SK-N-SH treated with all-trans-retinoic acid at 6 μM for 48 hours (cell line): ENCODE data around the gene SYNPO2.

Experiments used
- ATAC-seq: fragments of 200-7000 bp; cut with Tn5 transposase; 3 replicates; pipeline ENCODE4 v1.9.1; 2020; ENCODE audit warnings: mild to moderate bottlenecking, moderate library complexity
- ARNTL ChIP-seq: fragments of 450-650 bp; formaldehyde crosslinking; IDR thresholded peaks from 2 replicates; pipeline ENCODE4 v1.5.0; 2020; ENCODE audit warnings: low read depth, mild to moderate bottlenecking, moderate library complexity, borderline replicate concordance
- BACH2 ChIP-seq: fragments of 250-450 bp; sonication (Bioruptor Pico); IDR thresholded peaks from 2 replicates; pipeline ENCODE4 v1.9.0; 2021; ENCODE audit warnings: mild to moderate bottlenecking, borderline replicate concordance
- CSDC2 ChIP-seq: fragments of 250-450 bp; sonication (Bioruptor Pico); IDR thresholded peaks from 2 replicates; pipeline ENCODE4 v1.5.0; 2020; ENCODE audit warnings: mild to moderate bottlenecking, moderate library complexity
- ESRRG ChIP-seq: fragments of 250-450 bp; sonication (Bioruptor Pico); IDR thresholded peaks from 2 replicates; pipeline ENCODE4 v1.6.1; 2021; ENCODE audit warnings: mild to moderate bottlenecking
- GLIS3 ChIP-seq: fragments of 250-450 bp; sonication (Bioruptor Pico); IDR thresholded peaks from 2 replicates; pipeline ENCODE4 v1.5.0; 2020; ENCODE audit warnings: mild to moderate bottlenecking, moderate library complexity
- ISL1 ChIP-seq: fragments of 250-450 bp; sonication (Bioruptor Pico); IDR thresholded peaks from 2 replicates; pipeline ENCODE4 v2.1.2; 2022; ENCODE audit warnings: mild to moderate bottlenecking, moderate library complexity
- OSR1 ChIP-seq: fragments of 250-450 bp; sonication (Bioruptor Pico); IDR thresholded peaks from 2 replicates; pipeline ENCODE4 v1.8.0; 2022; ENCODE audit warnings: moderate library complexity, mild to moderate bottlenecking, inconsistent platforms
- PPARA ChIP-seq: fragments of 250-450 bp; sonication (Bioruptor Pico); IDR thresholded peaks from 2 replicates; pipeline ENCODE4 v1.5.0; 2020; ENCODE audit warnings: mild to moderate bottlenecking, borderline replicate concordance
- RARB ChIP-seq: fragments of 250-450 bp; sonication (Bioruptor Pico); IDR thresholded peaks from 2 replicates; pipeline ENCODE4 v1.8.0; 2021; ENCODE audit warnings: mild to moderate bottlenecking, moderate library complexity
- SNAI2 ChIP-seq: fragments of 250-450 bp; sonication (Bioruptor Pico); IDR thresholded peaks from 2 replicates; pipeline ENCODE4 v1.5.0; 2020; ENCODE audit warnings: mild to moderate bottlenecking, moderate library complexity
- TCF4 ChIP-seq: fragments of 250-450 bp; sonication (Bioruptor Pico); IDR thresholded peaks from 2 replicates; pipeline ENCODE4 v1.8.0; 2021; ENCODE audit warnings: mild to moderate bottlenecking, moderate library complexity, borderline replicate concordance
- TOX ChIP-seq: fragments of 250-450 bp; sonication (Bioruptor Pico); IDR thresholded peaks from 2 replicates; pipeline ENCODE4 v1.8.0; 2021; ENCODE audit warnings: mild to moderate bottlenecking, moderate library complexity, borderline replicate concordance
- ZC3H10 ChIP-seq: fragments of 250-450 bp; sonication (Bioruptor Pico); IDR thresholded peaks from 2 replicates; pipeline ENCODE4 v1.5.1; 2021; ENCODE audit warnings: mild to moderate bottlenecking, moderate library complexity
- ZFP3 ChIP-seq: fragments of 250-450 bp; sonication (Bioruptor Pico); IDR thresholded peaks from 2 replicates; pipeline ENCODE4 v1.5.0; 2020; ENCODE audit warnings: mild to moderate bottlenecking, moderate library complexity
- ZNF565 ChIP-seq: fragments of 450-650 bp; formaldehyde crosslinking; conservative IDR thresholded peaks from 2 replicates; pipeline ENCODE4 v1.5.0; 2020; ENCODE audit warnings: low read depth, mild to moderate bottlenecking, moderate library complexity
- ZNF70 ChIP-seq: fragments of 450-650 bp; formaldehyde crosslinking; IDR thresholded peaks from 2 replicates; pipeline ENCODE4 v1.5.0; 2020; ENCODE audit warnings: mild to moderate bottlenecking, moderate library complexity
- ZNF8 ChIP-seq: fragments of 450-650 bp; formaldehyde crosslinking; IDR thresholded peaks from 2 replicates; pipeline ENCODE4 v1.5.0; 2020; ENCODE audit warnings: mild to moderate bottlenecking, moderate library complexity
- TF ChIP-seq, protein P1 (sequence below): fragments of 250-450 bp; sonication (Bioruptor Pico); IDR thresholded peaks from 2 replicates; pipeline ENCODE4 v1.8.0; 2021; ENCODE audit warnings: low read depth, mild to moderate bottlenecking, moderate library complexity, borderline replicate concordance
- TF ChIP-seq, protein P2 (sequence below): fragments of 250-450 bp; sonication (Bioruptor Pico); IDR thresholded peaks from 2 replicates; pipeline ENCODE4 v1.8.0; 2020; ENCODE audit warnings: mild to moderate bottlenecking, moderate library complexity, borderline replicate concordance
- TF ChIP-seq, protein P3 (sequence below): fragments of 250-450 bp; sonication (Bioruptor Pico); IDR thresholded peaks from 2 replicates; pipeline ENCODE4 v1.5.0; 2020; ENCODE audit warnings: mild to moderate bottlenecking, moderate library complexity
- TF ChIP-seq, protein P4 (sequence below): fragments of 250-450 bp; sonication (Bioruptor Pico); IDR thresholded peaks from 2 replicates; pipeline ENCODE4 v1.5.1; 2020; ENCODE audit warnings: low read depth, mild to moderate bottlenecking, moderate library complexity

SYNPO2 gene

DNA sequence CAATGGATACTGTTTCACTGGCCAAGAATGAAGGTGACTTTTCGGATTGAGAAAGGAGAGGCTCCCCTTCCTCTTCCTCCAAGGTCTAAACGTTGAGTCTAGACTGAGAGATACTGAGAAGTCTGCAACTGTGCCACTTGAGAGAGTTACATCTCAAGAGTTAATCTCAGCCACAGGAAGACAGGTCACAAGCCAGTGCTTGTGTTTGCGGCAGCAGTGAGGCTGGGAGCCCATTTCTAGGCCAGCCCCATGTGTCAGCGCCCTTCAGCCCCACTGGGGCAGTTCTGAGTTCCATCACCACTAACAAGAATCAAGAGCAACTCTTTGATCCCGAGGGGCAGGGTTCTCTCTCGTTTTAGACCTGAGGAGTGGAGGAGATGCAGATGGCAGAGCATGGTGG lies 45.4 kb upstream of the SYNPO2 start:
- no peak for ATAC-seq
- TF ChIP-seq CSDC2 (CRISPR knock-in tag) (no peak), ARNTL (no peak)

DNA sequence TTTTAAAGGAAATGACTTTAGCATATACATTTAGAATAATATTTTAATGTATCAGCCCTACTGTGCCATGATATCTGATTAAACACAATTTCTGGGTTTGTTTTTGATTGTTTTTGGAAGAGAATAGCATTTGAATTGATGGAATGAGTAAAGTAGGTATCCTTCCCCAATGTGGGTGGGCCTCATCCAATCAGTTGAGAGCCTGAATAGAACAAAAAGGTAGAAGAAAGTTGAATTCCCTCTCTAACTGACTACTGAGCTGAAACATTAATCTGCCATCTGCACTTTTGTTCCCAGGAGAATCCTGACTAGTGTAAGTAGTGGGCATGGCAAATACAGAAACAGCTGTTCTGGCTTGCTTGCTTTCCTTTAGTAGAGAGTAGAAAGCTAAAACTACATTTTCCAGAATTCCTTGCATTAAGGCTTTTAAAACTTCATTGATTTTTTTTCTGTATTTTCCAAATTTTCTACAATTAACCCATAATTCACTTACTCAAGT lies 43.1 kb upstream of the SYNPO2 start:
- no peak for ATAC-seq
- TF ChIP-seq RARB (no peak), ZNF565 (no peak), ISL1 (CRISPR knock-in tag) (no peak), GLIS3 (CRISPR knock-in tag) (no peak), ESRRG (CRISPR knock-in tag) (no peak), TCF4 (CRISPR knock-in tag) (no peak), TOX (CRISPR knock-in tag) (no peak), PPARA (CRISPR knock-in tag) (no peak), ZNF70 (no peak)
- TF ChIP-seq, protein P1, sequence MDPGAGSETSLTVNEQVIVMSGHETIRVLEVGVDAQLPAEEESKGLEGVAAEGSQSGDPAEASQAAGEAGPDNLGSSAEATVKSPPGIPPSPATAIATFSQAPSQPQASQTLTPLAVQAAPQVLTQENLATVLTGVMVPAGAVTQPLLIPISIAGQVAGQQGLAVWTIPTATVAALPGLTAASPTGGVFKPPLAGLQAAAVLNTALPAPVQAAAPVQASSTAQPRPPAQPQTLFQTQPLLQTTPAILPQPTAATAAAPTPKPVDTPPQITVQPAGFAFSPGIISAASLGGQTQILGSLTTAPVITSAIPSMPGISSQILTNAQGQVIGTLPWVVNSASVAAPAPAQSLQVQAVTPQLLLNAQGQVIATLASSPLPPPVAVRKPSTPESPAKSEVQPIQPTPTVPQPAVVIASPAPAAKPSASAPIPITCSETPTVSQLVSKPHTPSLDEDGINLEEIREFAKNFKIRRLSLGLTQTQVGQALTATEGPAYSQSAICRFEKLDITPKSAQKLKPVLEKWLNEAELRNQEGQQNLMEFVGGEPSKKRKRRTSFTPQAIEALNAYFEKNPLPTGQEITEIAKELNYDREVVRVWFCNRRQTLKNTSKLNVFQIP (CRISPR knock-in tag): no peak

DNA sequence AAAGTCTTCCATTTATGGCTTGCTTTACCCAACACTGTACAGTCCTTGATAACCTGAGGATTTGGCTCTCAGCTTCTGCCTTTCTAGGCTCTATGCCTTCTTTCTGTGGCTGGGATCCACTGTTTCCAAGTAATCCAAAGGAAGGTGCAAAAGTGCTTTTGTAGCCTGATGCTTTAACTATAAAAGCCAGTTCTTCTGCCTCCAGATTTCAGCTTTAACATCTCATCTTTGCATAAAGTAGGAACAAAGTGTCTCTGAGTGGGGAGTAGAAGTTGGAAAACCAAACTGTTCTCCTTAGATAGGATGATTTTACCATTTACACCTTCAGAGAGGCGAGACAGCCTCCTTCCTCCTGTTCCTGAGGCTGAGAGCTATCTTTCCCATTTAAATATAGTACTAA lies 41.7 kb upstream of the SYNPO2 start:
- no peak for ATAC-seq
- no peak for TF ChIP-seq SNAI2 (CRISPR knock-in tag)
- TF ChIP-seq PPARA (CRISPR knock-in tag): no peak
- no peak for TF ChIP-seq CSDC2 (CRISPR knock-in tag)
- TF ChIP-seq ZC3H10 (CRISPR knock-in tag): no peak
- TF ChIP-seq BACH2: no peak
- no peak for TF ChIP-seq ZFP3 (CRISPR knock-in tag)
- TF ChIP-seq ZNF70: no peak
- no peak for TF ChIP-seq ZNF565
- no peak for TF ChIP-seq ARNTL
- TF ChIP-seq, protein P2, sequence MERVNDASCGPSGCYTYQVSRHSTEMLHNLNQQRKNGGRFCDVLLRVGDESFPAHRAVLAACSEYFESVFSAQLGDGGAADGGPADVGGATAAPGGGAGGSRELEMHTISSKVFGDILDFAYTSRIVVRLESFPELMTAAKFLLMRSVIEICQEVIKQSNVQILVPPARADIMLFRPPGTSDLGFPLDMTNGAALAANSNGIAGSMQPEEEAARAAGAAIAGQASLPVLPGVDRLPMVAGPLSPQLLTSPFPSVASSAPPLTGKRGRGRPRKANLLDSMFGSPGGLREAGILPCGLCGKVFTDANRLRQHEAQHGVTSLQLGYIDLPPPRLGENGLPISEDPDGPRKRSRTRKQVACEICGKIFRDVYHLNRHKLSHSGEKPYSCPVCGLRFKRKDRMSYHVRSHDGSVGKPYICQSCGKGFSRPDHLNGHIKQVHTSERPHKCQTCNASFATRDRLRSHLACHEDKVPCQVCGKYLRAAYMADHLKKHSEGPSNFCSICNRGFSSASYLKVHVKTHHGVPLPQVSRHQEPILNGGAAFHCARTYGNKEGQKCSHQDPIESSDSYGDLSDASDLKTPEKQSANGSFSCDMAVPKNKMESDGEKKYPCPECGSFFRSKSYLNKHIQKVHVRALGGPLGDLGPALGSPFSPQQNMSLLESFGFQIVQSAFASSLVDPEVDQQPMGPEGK: no peak

DNA sequence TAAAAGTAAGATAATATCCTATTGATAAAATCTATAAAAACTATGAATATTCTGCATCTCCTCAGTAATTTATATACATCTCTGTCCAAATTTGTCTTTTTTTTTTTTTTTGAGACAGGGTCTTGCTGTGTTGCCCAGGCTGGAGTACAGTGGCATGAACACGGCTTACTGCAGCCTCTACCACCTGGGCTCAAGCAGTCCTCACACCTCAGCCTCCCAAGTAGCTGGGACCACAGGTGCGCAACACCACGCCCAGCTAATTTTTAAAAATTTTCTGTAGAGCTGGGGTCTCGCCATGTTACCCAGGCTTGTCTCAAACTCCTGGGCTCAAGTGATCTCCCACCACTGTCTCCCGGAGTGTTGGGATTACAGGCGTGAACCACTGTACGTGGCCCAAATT lies 40.4 kb upstream of the SYNPO2 start:
- no peak for ATAC-seq
- TF ChIP-seq OSR1 (CRISPR knock-in tag): no peak
- TF ChIP-seq BACH2: no peak
- TF ChIP-seq, protein P3, sequence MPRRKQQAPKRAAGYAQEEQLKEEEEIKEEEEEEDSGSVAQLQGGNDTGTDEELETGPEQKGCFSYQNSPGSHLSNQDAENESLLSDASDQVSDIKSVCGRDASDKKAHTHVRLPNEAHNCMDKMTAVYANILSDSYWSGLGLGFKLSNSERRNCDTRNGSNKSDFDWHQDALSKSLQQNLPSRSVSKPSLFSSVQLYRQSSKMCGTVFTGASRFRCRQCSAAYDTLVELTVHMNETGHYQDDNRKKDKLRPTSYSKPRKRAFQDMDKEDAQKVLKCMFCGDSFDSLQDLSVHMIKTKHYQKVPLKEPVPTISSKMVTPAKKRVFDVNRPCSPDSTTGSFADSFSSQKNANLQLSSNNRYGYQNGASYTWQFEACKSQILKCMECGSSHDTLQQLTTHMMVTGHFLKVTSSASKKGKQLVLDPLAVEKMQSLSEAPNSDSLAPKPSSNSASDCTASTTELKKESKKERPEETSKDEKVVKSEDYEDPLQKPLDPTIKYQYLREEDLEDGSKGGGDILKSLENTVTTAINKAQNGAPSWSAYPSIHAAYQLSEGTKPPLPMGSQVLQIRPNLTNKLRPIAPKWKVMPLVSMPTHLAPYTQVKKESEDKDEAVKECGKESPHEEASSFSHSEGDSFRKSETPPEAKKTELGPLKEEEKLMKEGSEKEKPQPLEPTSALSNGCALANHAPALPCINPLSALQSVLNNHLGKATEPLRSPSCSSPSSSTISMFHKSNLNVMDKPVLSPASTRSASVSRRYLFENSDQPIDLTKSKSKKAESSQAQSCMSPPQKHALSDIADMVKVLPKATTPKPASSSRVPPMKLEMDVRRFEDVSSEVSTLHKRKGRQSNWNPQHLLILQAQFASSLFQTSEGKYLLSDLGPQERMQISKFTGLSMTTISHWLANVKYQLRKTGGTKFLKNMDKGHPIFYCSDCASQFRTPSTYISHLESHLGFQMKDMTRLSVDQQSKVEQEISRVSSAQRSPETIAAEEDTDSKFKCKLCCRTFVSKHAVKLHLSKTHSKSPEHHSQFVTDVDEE: no peak
- TF ChIP-seq ISL1 (CRISPR knock-in tag): no peak
- TF ChIP-seq, protein P4, sequence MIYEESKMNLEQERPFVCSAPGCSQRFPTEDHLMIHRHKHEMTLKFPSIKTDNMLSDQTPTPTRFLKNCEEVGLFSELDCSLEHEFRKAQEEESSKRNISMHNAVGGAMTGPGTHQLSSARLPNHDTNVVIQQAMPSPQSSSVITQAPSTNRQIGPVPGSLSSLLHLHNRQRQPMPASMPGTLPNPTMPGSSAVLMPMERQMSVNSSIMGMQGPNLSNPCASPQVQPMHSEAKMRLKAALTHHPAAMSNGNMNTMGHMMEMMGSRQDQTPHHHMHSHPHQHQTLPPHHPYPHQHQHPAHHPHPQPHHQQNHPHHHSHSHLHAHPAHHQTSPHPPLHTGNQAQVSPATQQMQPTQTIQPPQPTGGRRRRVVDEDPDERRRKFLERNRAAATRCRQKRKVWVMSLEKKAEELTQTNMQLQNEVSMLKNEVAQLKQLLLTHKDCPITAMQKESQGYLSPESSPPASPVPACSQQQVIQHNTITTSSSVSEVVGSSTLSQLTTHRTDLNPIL: no peak
- TF ChIP-seq ARNTL: no peak
- TF ChIP-seq TCF4 (CRISPR knock-in tag): no peak
- no peak for TF ChIP-seq ZFP3 (CRISPR knock-in tag)
- TF ChIP-seq CSDC2 (CRISPR knock-in tag): no peak
- TF ChIP-seq ZNF8 (CRISPR knock-in tag): no peak
- no peak for TF ChIP-seq ZC3H10 (CRISPR knock-in tag)
- no peak for TF ChIP-seq ESRRG (CRISPR knock-in tag)
- TF ChIP-seq ZNF70: no peak
- no peak for TF ChIP-seq ZNF565

DNA sequence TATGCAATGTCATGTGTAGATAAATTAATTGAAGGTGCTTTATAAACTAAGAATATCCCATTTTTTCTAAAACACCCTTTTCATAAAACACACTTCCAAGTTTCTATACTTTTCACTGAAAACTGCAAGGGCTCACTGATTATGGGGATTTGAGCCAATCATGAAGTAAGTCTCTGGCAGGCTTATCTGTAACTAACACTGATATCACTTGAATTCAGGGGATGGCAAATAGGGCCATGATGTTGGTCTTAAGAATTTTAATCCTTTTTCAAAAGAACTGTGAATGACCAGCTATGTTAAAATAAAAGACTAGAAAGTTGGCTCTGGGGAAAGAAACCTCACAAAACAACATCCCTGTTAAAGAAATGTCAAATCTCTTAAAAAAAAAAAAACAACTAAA lies 39.8 kb upstream of the SYNPO2 start:
- no peak for ATAC-seq
- TF ChIP-seq PPARA (CRISPR knock-in tag): no peak
- TF ChIP-seq, protein P4: no peak
- TF ChIP-seq OSR1 (CRISPR knock-in tag): no peak
- TF ChIP-seq ZNF565: no peak
- no peak for TF ChIP-seq RARB
- TF ChIP-seq, protein P3: no peak
- TF ChIP-seq BACH2: no peak
